Sigmoid colon (tissue), 7 donors: ENCODE results near the gene XYLB. TPM values are rescaled to one million over a fixed set of nuclear protein-coding genes. Genes with fewer than 3 reads are reported as not detected.

Experiments
- DNase-seq: peaks from one replicate; pipeline ENCODE4 v3.0.0-alpha.2; 2019
- H3K27ac ChIP-seq, 4 donors: fragments of 200-600 bp; sonication (generic); one replicate each; pipeline ENCODE4 v1.5.1; 2016 to 2019; ENCODE audit warnings: mild to moderate bottlenecking in 1 of 4
- H3K27me3 ChIP-seq, 3 donors: fragments of 200-600 bp; sonication (generic); one replicate each; pipeline ENCODE4 v1.5.1; 2019; ENCODE audit warnings: mild to moderate bottlenecking in 1 of 3
- H3K36me3 ChIP-seq, 4 donors: fragments of 200-600 bp; sonication (generic); one replicate each; pipeline ENCODE4 v1.5.1; 2016 to 2019
- H3K4me1 ChIP-seq, 4 donors: fragments of 200-600 bp; sonication (generic); one replicate each; pipeline ENCODE4 v1.5.1; 2017 to 2019
- H3K4me3 ChIP-seq, 4 donors: fragments of 200-600 bp; sonication (generic); one replicate each; pipeline ENCODE4 v1.5.1; 2017 to 2019; ENCODE audit warnings: mild to moderate bottlenecking in 2 of 4, moderate library complexity in 1 of 4
- H3K9me3 ChIP-seq, 4 donors: fragments of 200-600 bp in 3 of 4; sonication (generic) in 3 of 4; one replicate each; pipeline versions ENCODE4 v1.5.1 to v1.6.1; 2013 to 2019
- CTCF ChIP-seq, 4 experiments: fragments of 450-650 bp in 3 of 4; fragments of 200-600 bp in 1 of 4; IDR thresholded peaks; one replicate each; pipeline ENCODE4 v1.5.1; 2016 to 2019; ENCODE audit warnings: antibody characterized with exemption in 4 of 4, mild to moderate bottlenecking in 3 of 4, moderate library complexity in 2 of 4
- EP300 ChIP-seq, 4 donors: sonication (generic); formaldehyde crosslinking; IDR thresholded peaks; one replicate each; pipeline ENCODE4 v1.6.1; 2017; ENCODE audit warnings: antibody characterized with exemption in 4 of 4
- POLR2A ChIP-seq, 2 donors: fragments of 450-650 bp; IDR thresholded peaks; one replicate each; pipeline ENCODE4 v1.6.1; 2016; ENCODE audit warnings: antibody characterized with exemption in 2 of 2, mild to moderate bottlenecking in 2 of 2, moderate library complexity in 2 of 2
- POLR2AphosphoS5 ChIP-seq, 4 donors: sonication (generic); formaldehyde crosslinking; IDR thresholded peaks; one replicate each; pipeline ENCODE4 v1.6.1; 2017; ENCODE audit warnings: antibody characterized with exemption in 4 of 4
- WGBS, 2 donors: extraction: QIAGEN DNeasy Blood & Tissue Kit; methylation state at CpG; one replicate each; pipeline ENCODE4 v1.1.7; 2013; 5-methylcytosine and 5-hydroxymethylcytosine counted together
- intact Hi-C: fragments of 100-400 bp; cut with DNase I; formaldehyde crosslinking; loops from one replicate; pipeline ENCODE4 v1.15.1; 2023
- polyA plus RNA-seq, 3 donors: library from polyadenylated mRNA; stranded (reverse); fragments of 200-250 nt; gene quantifications; one replicate each; pipeline ENCODE4 v1.2.3, GENCODE V29; 2013
- total RNA-seq, 4 donors: library from RNA; depleted of rRNA; stranded (reverse); fragments of >200 nt; gene quantifications; one replicate each; pipeline ENCODE4 v1.1.0, GENCODE V29; 2016
- donor health status: healthy with polysubstance abuse.
- donor health status: Bipolar disorder and iron deficiency.
- donor health status: healthy.

The XYLB gene
- total and polyA plus RNA-seq, 7 donors: 2.3 to 4.9 (median 3.2) TPM

DNA sequence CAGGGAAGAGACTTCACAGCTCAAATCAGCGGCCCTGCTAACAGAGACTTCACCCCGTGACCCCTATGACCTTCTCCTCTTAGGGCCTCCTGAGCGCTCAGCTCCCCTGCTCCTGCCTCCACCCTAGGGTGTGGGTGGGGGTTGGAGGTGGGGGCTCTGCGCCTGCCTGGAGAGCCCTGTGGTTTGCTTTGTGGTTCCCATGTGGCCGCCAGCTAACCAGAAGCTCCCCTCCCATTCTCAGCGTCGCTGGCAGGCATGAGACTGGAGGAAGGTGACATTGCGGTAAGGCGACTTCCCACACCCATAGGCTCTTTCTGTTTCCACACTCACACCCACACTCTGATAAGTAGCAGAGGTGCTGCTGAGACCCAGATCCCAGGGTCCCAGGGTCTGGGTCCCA, 27.6 kb downstream of the XYLB start:
- intact Hi-C loops: no loop called here
- Histone ChIP-seq H3K36me3 (peaks cover 0 to 28% (median 3%) of the 10 kb centered on the region in 4 donors), H3K27ac (no peak overlapping the region), H3K4me1 (no peaks in the 10 kb centered on the region), H3K9me3 (no peaks in the 10 kb centered on the region), H3K27me3 (no peaks in the 10 kb centered on the region), H3K4me3 (no peak overlapping the region)
- WGBS, 2 donors: 59 to 89% methylated on average over 9 of the region's 9 CpGs
- DNase-seq: no peak
- TF ChIP-seq POLR2A (IDR thresholded peaks at IDR 0.05) (no peak), POLR2AphosphoS5 (IDR thresholded peaks at IDR 0.05) (no peak), CTCF (IDR thresholded peaks at IDR 0.05) (no peak), EP300 (IDR thresholded peaks at IDR 0.05) (no peak)

DNA sequence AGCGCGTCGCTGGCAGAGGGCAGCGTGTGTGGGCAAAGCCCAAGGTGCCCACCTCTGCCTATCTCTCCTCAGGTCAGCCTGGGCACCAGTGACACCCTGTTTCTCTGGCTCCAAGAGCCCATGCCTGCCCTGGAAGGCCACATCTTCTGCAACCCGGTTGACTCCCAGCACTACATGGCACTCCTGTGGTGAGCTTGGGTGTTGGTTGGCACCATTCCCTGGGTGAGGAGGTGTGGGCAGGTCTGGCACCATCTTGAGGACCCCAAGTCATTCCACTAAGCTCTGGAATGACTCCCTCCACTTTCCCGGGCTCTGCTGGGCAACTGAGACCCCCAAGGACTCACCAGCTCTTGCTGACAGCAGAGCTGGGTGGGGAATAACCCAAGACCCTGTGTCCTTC, 28.5 kb downstream of the XYLB start:
- no peak for DNase-seq
- Histone ChIP-seq H3K4me1 (no peaks in the 10 kb centered on the region), H3K27ac (no peak overlapping the region), H3K9me3 (no peaks in the 10 kb centered on the region), H3K27me3 (no peaks in the 10 kb centered on the region), H3K36me3 (peaks cover 0 to 29% (median 4%) of the 10 kb centered on the region in 4 donors), H3K4me3 (no peak overlapping the region)
- 93 to 95% methylated on average over 6 of the region's 6 CpGs for WGBS, 2 donors
- intact Hi-C loops: no loop called here
- no peak for TF ChIP-seq CTCF (IDR thresholded peaks at IDR 0.05)
- TF ChIP-seq EP300 (IDR thresholded peaks at IDR 0.05): no peak
- no peak for TF ChIP-seq POLR2A (IDR thresholded peaks at IDR 0.05)
- TF ChIP-seq POLR2AphosphoS5 (IDR thresholded peaks at IDR 0.05): no peak

DNA sequence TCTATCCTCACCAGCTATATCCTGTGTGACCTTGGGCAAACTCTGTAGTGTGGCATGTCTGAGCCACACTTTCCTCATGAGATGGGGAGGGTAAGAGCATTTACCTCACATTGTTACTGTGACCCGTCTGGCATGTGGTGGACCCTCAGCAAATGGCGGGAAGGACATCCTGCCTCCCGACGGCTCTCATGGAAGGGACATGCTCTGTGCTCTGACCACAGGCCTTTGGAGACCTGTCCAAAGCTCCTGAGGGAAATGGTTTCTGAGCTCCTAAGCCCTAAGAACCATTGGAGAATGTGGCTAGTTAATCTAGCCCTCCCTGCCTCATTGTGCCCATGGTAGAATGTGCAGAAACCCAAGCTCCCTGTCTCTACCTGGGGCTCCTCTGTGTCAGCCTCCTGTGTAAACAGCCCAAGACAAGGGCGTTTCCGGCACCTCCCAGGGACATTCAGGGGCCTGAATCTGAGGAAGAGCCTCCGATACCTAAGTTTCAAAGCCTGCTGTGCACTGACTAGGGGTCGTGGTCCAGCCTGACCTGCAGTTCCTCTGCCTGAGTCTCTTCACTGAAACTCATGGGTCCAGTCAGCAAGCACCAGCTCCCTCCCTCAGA, 29.0 kb downstream of the XYLB start:
- Histone ChIP-seq H3K4me3 (no peak overlapping the region), H3K9me3 (no peaks in the 10 kb centered on the region), H3K36me3 (peaks cover 0 to 31% (median 5%) of the 10 kb centered on the region in 4 donors), H3K27me3 (no peaks in the 10 kb centered on the region), H3K4me1 (no peaks in the 10 kb centered on the region), H3K27ac (no peak overlapping the region)
- intact Hi-C loops: no loop called here
- 93 to 94% methylated on average over 8 of the region's 8 CpGs for WGBS, 2 donors
- no peak for DNase-seq
- TF ChIP-seq POLR2AphosphoS5 (IDR thresholded peaks at IDR 0.05) (no peak), CTCF (IDR thresholded peaks at IDR 0.05) (no peak), POLR2A (IDR thresholded peaks at IDR 0.05) (no peak), EP300 (IDR thresholded peaks at IDR 0.05) (no peak)

- Histone ChIP-seq H3K27ac (no peak overlapping the region), H3K27me3 (no peaks in the 10 kb centered on the region), H3K4me1 (no peaks in the 10 kb centered on the region), H3K4me3 (no peak overlapping the region), H3K36me3 (peaks cover 0 to 35% (median 5%) of the 10 kb centered on the region in 4 donors), H3K9me3 (no peaks in the 10 kb centered on the region)
- no peak for DNase-seq
- WGBS, 2 donors: 95 to 97% methylated on average over 8 of the region's 8 CpGs
- TF ChIP-seq POLR2AphosphoS5 (IDR thresholded peaks at IDR 0.05) (no peak), CTCF (IDR thresholded peaks at IDR 0.05) (no peak), EP300 (IDR thresholded peaks at IDR 0.05) (no peak), POLR2A (IDR thresholded peaks at IDR 0.05) (no peak)
- intact Hi-C loops: no loop called here
Measured at GRCh38 chr3:38376098-38376816, 29.7 kb downstream of the XYLB start.
